ENCODE measurements around the gene IL4. TPM values are rescaled to one million over a fixed set of nuclear protein-coding genes. Genes with fewer than 3 reads are reported as not detected.
"Not testable (repeated sequence)": the region's sequence is repeated elsewhere in the genome, so short reads cannot be mapped to it uniquely, and the experiment has no call there.

The IL4 gene
- polyA plus RNA-seq, 3 donors = not detected

GRCh38 chr5:132689513-132689912 lies 15.7 kb downstream of the IL4 start:
- Histone ChIP-seq H3K36me3 (replicated peaks in 1 of 2; ENCODE audit: control insufficient read depth in 1 of 2, insufficient read depth in 2 of 2, low read length in 2 of 2) (no peaks in the 10 kb centered on the region), H3K27me3 (ENCODE audit: control insufficient read depth in 2 of 2, insufficient read depth in 2 of 2, low read length in 2 of 2) (no peaks in the 10 kb centered on the region), H3K4me3 (replicated peaks in 1 of 3; ENCODE audit: low read depth in 2 of 3, low read length in 3 of 3) (no peak overlapping the region), H3K9me3 (replicated peaks in 1 of 2; ENCODE audit: control insufficient read depth in 1 of 2, insufficient read depth in 1 of 2, low read length in 2 of 2) (no peaks in the 10 kb centered on the region), H4K20me1 (ENCODE audit: insufficient read depth, low read length) (no peaks in the 10 kb centered on the region), H2AFZ (ENCODE audit: insufficient read depth, low read depth, low read length, poor library complexity, severe bottlenecking) (no peak overlapping the region), H3K27ac (ENCODE audit: low read depth in 1 of 2, low read length in 2 of 2) (no peak overlapping the region), H3K79me2 (ENCODE audit: insufficient read depth, low read length) (no peaks in the 10 kb centered on the region), H3K4me2 (replicated peaks; ENCODE audit: extremely low read depth, low read length, poor library complexity, severe bottlenecking) (no peak overlapping the region), H3K4me1 (ENCODE audit: control insufficient read depth in 1 of 2, insufficient read depth in 2 of 2, low read length in 2 of 2) (peaks cover 14 to 15% of the 10 kb centered on the region in 2 donors), H3K9ac (ENCODE audit: insufficient read depth, low read length, poor library complexity, severe bottlenecking) (no peak overlapping the region)
- WGBS (ENCODE audit: insufficient coverage) = 94% methylated on average over 5 of the region's 7 CpGs
- peaks cover 24% of the 10 kb centered on the region for H3K4me1 Mint-ChIP-seq
- no peak for TF ChIP-seq CTCF (IDR thresholded peaks at IDR 0.05)
- H3K4me3 Mint-ChIP-seq = no peak overlapping the region
- no peak for DNase-seq
- H3K9me3 Mint-ChIP-seq = no peaks in the 10 kb centered on the region
- intact Hi-C loops (cut with micrococcal nuclease) = no loop called here
- no peaks in the 10 kb centered on the region for H3K36me3 Mint-ChIP-seq
- H3K27ac Mint-ChIP-seq = no peak overlapping the region
- no peaks in the 10 kb centered on the region for H3K27me3 Mint-ChIP-seq (ENCODE audit: low read depth in 3 of 3)

GRCh38 chr5:132690156-132690555 lies 16.4 kb downstream of the IL4 start:
- no peaks in the 10 kb centered on the region for H3K79me2 ChIP-seq (ENCODE audit: insufficient read depth, low read length)
- H3K27ac Mint-ChIP-seq = no peak overlapping the region
- no peak for TF ChIP-seq CTCF (IDR thresholded peaks at IDR 0.05)
- no peaks in the 10 kb centered on the region for H3K9me3 Mint-ChIP-seq
- H3K36me3 Mint-ChIP-seq = no peaks in the 10 kb centered on the region
- no peak overlapping the region for H3K4me3 ChIP-seq (replicated peaks in 1 of 3; ENCODE audit: low read depth in 2 of 3, low read length in 3 of 3)
- H3K9ac ChIP-seq (ENCODE audit: insufficient read depth, low read length, poor library complexity, severe bottlenecking) = no peak overlapping the region
- intact Hi-C loops (cut with micrococcal nuclease) = no loop called here
- no peaks in the 10 kb centered on the region for H3K36me3 ChIP-seq (replicated peaks in 1 of 2; ENCODE audit: control insufficient read depth in 1 of 2, insufficient read depth in 2 of 2, low read length in 2 of 2)
- WGBS (ENCODE audit: insufficient coverage) = 100% methylated on average over 1 of the region's 3 CpGs
- no peak overlapping the region for H3K4me3 Mint-ChIP-seq
- no peak overlapping the region for H3K27ac ChIP-seq (ENCODE audit: low read depth in 1 of 2, low read length in 2 of 2)
- H3K9me3 ChIP-seq (replicated peaks in 1 of 2; ENCODE audit: control insufficient read depth in 1 of 2, insufficient read depth in 1 of 2, low read length in 2 of 2) = no peaks in the 10 kb centered on the region
- peaks cover 14 to 15% of the 10 kb centered on the region in 2 donors for H3K4me1 ChIP-seq (ENCODE audit: control insufficient read depth in 1 of 2, insufficient read depth in 2 of 2, low read length in 2 of 2)
- peaks cover 20% of the 10 kb centered on the region for H3K4me1 Mint-ChIP-seq
- DNase-seq = no peak
- H3K4me2 ChIP-seq (replicated peaks; ENCODE audit: extremely low read depth, low read length, poor library complexity, severe bottlenecking) = no peak overlapping the region
- no peak overlapping the region for H2AFZ ChIP-seq (ENCODE audit: insufficient read depth, low read depth, low read length, poor library complexity, severe bottlenecking)
- no peaks in the 10 kb centered on the region for H3K27me3 Mint-ChIP-seq (ENCODE audit: low read depth in 3 of 3)
- H4K20me1 ChIP-seq (ENCODE audit: insufficient read depth, low read length) = no peaks in the 10 kb centered on the region
- H3K27me3 ChIP-seq (ENCODE audit: control insufficient read depth in 2 of 2, insufficient read depth in 2 of 2, low read length in 2 of 2) = no peaks in the 10 kb centered on the region

GRCh38 chr5:132691755-132692631 lies 18.2 kb downstream of the IL4 start:
- intact Hi-C loops (cut with micrococcal nuclease); DNase-seq; H3K27ac Mint-ChIP-seq; H3K4me3 ChIP-seq (replicated peaks in 1 of 3; ENCODE audit: low read depth in 2 of 3, low read length in 3 of 3); H3K4me3 Mint-ChIP-seq; H4K20me1 ChIP-seq (ENCODE audit: insufficient read depth, low read length); H3K36me3 Mint-ChIP-seq; H3K27me3 Mint-ChIP-seq (ENCODE audit: low read depth in 3 of 3); H3K27ac ChIP-seq (ENCODE audit: low read depth in 1 of 2, low read length in 2 of 2); H3K79me2 ChIP-seq (ENCODE audit: insufficient read depth, low read length); H3K4me2 ChIP-seq (replicated peaks; ENCODE audit: extremely low read depth, low read length, poor library complexity, severe bottlenecking); H3K9me3 Mint-ChIP-seq; H3K9me3 ChIP-seq (replicated peaks in 1 of 2; ENCODE audit: control insufficient read depth in 1 of 2, insufficient read depth in 1 of 2, low read length in 2 of 2); H3K9ac ChIP-seq (ENCODE audit: insufficient read depth, low read length, poor library complexity, severe bottlenecking); H3K27me3 ChIP-seq (ENCODE audit: control insufficient read depth in 2 of 2, insufficient read depth in 2 of 2, low read length in 2 of 2); H3K36me3 ChIP-seq (replicated peaks in 1 of 2; ENCODE audit: control insufficient read depth in 1 of 2, insufficient read depth in 2 of 2, low read length in 2 of 2); H2AFZ ChIP-seq (ENCODE audit: insufficient read depth, low read depth, low read length, poor library complexity, severe bottlenecking): not testable (repeated sequence)
- WGBS (ENCODE audit: insufficient coverage) = 100% methylated on average over 1 of the region's 5 CpGs
- peaks cover 14 to 15% of the 10 kb centered on the region in 2 donors for H3K4me1 ChIP-seq (ENCODE audit: control insufficient read depth in 1 of 2, insufficient read depth in 2 of 2, low read length in 2 of 2)
- peaks cover 19% of the 10 kb centered on the region for H3K4me1 Mint-ChIP-seq
